MG63 (cell line): ENCODE results near the gene DLGAP1. TPM values are rescaled to one million over a fixed set of nuclear protein-coding genes. Genes with fewer than 3 reads are reported as not detected.

Experiments used
- DNase-seq: peaks from one replicate; pipeline ENCODE4 v3.0.0-alpha.2; 2020
- H3K27me3 ChIP-seq: fragments of 250-450 bp; sonication (Bioruptor Pico); 2 replicates; pipeline ENCODE4 v1.5.1; 2020; ENCODE audit warnings: mild to moderate bottlenecking, moderate library complexity
- H3K36me3 ChIP-seq: fragments of 250-450 bp; sonication (Bioruptor Pico); 2 replicates; pipeline ENCODE4 v1.5.1; 2020; ENCODE audit warnings: mild to moderate bottlenecking, moderate library complexity
- H3K4me3 ChIP-seq: fragments of 250-450 bp; sonication (Bioruptor Pico); 2 replicates; pipeline ENCODE4 v1.5.1; 2020; ENCODE audit warnings: mild to moderate bottlenecking, moderate library complexity
- H3K9me3 ChIP-seq: fragments of 250-450 bp; sonication (Bioruptor Pico); 2 replicates; pipeline ENCODE4 v1.5.1; 2020; ENCODE audit warnings: mild to moderate bottlenecking, moderate library complexity
- total RNA-seq: library from RNA; depleted of rRNA; stranded (reverse); fragments of >200 nt; shearing (Covaris generic); gene quantifications from 2 replicates; pipeline ENCODE4 v1.2.3, GENCODE V29; 2014; ENCODE audit warnings: low replicate concordance

Gene DLGAP1
- total RNA-seq, 1 experiment from 2014 or later = 3.4 TPM

DNA sequence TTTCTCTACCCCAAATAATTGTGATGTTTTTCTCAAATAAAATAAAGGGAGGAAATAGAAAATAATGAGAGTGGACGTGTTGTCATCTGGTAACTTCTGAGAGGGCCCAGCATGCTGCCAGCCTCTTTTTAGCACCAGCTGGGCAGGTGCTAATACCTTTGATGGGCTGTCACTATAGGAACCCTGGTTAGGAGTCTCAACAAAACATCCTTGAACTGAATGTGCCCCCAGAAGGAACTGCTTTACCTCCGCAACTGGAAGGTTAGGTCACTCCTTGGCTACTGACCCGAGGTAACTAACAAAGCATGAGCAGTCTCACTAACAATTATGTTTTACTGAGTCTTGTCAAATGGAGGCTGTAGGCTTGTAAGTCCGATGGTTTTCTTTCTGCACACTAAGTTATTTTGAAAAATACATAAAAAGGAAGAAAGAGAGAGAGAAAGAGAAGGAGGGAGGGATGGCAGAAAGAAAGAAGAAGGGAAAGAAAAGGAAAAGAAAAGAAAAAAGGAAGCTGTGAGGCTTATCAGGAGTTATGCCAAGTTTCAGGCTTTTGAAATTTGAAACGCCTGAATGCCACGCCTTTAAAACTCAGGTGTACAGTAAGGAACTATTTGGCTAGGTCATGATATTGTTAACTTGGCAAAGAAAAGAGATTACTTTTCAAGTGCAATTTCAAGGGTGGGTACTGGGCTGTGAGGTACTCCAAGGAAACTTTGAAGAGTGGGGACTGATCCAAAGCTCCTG is 914.1 kb downstream of the DLGAP1 start:
- H3K27me3 ChIP-seq = no peaks in the 10 kb centered on the region
- no peak for DNase-seq
- H3K9me3 ChIP-seq = no peaks in the 10 kb centered on the region
- H3K36me3 ChIP-seq = no peaks in the 10 kb centered on the region
- H3K4me3 ChIP-seq = no peak overlapping the region

DNA sequence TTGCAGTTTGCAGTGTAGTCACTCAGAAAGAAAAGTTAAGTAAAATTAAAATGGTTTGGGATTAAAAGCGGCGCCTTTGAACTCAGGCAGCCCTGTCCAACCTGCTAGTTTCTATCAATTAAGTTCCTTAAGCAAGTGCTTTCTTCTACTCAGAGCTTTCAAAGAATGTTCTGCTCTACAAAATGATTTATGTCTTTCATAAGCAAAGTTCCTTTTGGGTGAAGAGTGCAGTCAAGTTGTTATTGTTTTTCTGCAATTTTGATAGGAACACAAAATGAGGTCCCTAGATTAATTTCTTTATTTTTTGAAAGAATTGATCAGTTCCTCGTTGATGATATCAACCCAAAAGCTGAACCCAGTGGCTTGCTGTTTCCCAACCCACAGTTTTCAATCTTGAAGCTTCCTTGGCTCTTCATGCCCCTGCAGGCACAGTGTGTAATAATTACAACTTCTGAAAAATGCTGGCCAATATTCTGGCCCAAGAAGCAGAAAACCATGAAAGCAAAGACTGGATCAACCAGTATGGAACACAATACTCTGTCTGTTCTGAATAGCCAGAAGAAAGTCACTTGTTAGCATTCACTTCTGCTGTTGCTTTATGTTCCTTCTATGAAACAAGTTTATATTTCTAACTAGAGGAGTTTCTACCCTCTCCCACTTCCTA is 916.0 kb downstream of the DLGAP1 start:
- H3K9me3 ChIP-seq = no peaks in the 10 kb centered on the region
- no peak for DNase-seq

DNA sequence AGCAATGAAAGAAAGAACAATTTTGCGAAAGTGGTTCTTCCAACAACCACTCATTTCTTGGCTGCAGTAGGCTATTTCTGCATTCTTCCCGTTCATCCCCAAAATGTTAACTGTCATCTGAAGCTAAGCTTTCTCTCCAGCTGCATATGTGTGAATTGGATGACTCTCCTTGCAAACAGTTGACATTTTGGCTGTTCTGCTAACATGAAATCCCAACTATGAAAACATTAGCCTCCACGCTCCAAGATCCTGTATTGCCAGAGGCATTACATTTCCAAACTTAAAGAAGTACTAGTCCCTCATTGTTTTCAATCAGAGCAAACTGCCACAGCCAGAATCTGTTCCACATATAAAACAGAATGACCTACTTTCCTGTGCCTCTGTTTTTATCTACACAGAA is 916.7 kb downstream of the DLGAP1 start:
- H3K9me3 ChIP-seq = no peaks in the 10 kb centered on the region
- DNase-seq = no peak
- no peaks in the 10 kb centered on the region for H3K27me3 ChIP-seq
- H3K4me3 ChIP-seq = no peak overlapping the region
- no peaks in the 10 kb centered on the region for H3K36me3 ChIP-seq

More for the DNA sequence above, 916.0 kb downstream of the DLGAP1 start:
- no peaks in the 10 kb centered on the region for H3K27me3 ChIP-seq
- no peaks in the 10 kb centered on the region for H3K36me3 ChIP-seq
- no peak overlapping the region for H3K4me3 ChIP-seq

DNA sequence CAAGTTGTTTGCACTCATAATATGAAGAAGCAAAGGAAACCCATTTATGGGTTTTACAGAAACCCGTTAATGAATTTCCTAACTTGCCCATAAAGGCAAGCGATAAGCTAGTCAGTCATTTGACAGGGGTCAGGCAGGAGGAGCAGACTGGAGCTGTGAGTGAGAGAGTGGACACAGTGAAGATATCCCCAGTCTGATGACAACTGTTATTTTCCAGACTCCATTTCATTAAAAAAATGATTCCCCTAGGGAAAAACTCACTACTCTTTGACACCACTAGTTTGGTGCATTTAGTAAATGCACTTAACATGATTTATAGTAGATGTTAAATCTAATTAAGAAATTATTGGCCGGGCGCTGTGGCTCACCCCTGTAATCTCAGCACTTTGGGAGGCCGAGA is 924.3 kb downstream of the DLGAP1 start:
- DNase-seq = no peak
- H3K4me3 ChIP-seq = no peak overlapping the region
- no peaks in the 10 kb centered on the region for H3K9me3 ChIP-seq
- H3K36me3 ChIP-seq = no peaks in the 10 kb centered on the region
- no peaks in the 10 kb centered on the region for H3K27me3 ChIP-seq

DNA sequence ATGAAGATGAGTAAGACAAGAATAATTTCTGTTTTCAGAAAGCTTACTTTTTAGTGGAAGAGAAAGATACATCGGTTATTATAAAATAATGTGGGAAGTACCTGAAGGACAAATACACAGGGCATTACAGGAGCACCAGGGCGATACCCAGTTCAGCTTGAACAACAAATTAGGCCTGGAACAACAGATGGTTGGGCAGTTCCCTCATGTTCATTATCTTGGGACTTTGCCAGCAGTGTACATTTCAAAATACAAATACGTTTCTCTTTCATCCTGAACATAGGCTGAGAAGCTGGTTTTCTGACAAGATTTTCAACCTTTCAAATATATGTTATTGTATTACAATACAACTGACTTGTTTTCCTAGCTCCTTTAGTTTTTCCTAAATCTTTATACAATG is 925.5 kb downstream of the DLGAP1 start:
- DNase-seq = no peak
- no peaks in the 10 kb centered on the region for H3K36me3 ChIP-seq
- no peaks in the 10 kb centered on the region for H3K27me3 ChIP-seq
- H3K9me3 ChIP-seq = no peaks in the 10 kb centered on the region
- H3K4me3 ChIP-seq = no peak overlapping the region

DNA sequence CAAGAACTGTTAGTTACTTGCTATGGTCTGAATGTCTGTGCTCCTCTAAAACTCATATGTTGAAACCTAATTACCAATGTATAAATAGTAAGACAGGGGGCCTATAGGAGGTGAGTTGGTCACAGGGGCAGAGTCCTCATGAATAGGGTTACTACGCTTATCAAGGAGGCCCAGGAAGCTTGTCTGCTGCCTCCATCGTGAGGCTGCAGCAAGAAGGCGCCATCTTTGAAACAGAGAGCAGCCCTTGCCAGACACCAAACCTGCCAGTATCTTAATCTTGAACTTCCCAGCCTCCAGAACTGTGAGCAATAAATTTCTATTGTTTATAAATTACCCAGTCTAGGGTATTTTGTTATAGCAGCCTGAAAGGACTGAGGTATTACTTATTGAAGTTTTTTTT is 926.0 kb downstream of the DLGAP1 start:
- Histone ChIP-seq H3K4me3 (no peak overlapping the region), H3K27me3 (no peaks in the 10 kb centered on the region), H3K36me3 (no peaks in the 10 kb centered on the region), H3K9me3 (0 out of 2 replicates have a peak, but pooled peaks cover 2% of the 10 kb centered on the region)
- DNase-seq = no peak

DNA sequence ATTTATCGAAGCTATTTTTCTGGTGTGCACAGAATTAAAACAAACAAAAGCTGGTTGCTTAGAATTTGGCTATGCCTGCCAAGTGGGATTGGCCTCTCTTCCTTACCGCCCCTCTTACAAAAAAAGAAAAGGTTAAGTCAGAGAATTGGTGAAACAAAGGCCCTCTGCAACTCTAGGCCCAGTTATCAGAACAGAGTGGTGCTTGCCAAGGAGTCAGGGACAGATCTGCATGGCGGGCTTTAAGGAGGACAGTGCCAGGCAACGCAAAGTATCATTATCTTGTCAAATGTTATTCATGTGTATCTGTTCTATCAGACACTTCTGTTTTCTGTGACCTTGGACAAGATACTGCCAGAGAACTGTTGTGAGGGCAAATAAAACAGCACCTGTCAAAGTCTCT is 926.9 kb downstream of the DLGAP1 start:
- Histone ChIP-seq H3K36me3 (no peaks in the 10 kb centered on the region), H3K9me3 (peaks cover 4% of the 10 kb centered on the region; the same call in 1 of the 2 replicates), H3K4me3 (no peak overlapping the region), H3K27me3 (no peaks in the 10 kb centered on the region)
- DNase-seq = no peak

DNA sequence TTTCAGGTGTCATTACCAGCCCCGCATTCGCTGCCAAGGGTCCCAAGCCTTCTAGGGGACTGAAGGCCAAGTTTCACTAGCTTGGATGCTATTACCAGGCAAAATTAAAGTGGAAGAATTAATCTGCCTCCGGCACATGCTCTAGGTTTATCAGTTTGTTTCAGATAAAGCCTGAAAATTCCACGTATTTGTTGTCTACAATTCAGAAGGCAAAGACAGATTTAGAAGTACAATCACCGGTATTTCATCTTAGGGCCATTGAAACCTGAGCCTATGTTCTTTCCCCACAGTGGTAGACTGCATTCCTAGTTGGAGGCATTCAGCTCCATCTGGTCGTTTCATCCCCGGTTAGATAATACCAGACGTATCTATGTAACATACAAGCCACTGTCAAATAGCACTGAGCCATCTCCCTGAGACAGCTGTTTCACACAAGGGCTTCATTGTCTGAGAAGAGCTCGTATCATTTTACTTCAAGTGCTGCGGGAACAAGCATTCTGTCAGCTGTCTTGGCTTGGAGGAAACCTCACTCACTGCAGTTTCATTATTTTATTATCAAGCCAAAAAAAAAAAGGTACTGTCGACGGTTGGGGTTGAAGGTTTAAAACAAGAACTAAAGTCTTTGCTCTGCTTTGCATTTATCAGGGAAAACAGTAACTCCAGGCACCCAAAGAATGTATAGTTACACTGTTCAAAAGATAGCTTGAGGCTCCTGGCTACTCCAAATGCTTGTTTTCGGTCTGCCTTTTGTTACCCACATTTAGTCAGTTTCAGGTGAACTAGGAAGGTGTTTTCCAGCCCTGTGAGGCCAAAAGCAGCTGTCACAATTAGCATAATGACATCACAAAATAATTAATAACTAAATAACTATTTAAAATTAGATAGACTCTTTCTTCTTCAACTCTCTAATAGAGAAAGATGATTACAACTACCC is 928.4 kb downstream of the DLGAP1 start:
- Histone ChIP-seq H3K36me3 (no peaks in the 10 kb centered on the region), H3K9me3 (peaks cover 4% of the 10 kb centered on the region; the same call in 1 of the 2 replicates), H3K4me3 (no peak overlapping the region), H3K27me3 (no peaks in the 10 kb centered on the region)
- DNase-seq = no peak

DNA sequence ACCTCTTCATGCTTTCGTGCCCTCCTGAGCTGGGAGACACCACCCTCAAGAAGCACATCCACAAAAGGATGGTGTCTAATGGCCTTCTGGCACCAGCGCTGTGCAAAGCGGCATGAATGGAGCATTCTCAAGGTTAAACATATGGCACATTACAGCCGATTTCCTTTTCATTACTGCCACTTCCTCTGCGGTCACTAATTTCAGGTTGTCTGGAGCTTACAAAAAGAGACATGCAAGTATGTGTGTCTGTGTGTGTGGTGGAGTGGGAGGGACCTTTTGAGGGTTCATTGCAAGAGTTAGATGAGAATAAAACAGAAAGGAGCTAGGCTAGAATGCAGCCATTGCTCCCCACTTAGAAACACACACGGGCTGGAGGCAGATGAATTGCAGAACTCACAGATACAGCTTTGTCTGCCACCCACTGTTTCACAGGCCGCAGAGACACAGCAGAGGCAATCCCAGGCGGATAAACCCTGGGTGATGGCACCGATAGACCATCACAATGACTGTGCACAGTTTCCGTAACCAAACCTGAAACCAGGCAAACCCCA is 929.2 kb downstream of the DLGAP1 start:
- H3K36me3 ChIP-seq = no peaks in the 10 kb centered on the region
- no peak overlapping the region for H3K4me3 ChIP-seq
- H3K27me3 ChIP-seq = no peaks in the 10 kb centered on the region
- no peak for DNase-seq
- peaks cover 4% of the 10 kb centered on the region; the same call in 1 of the 2 replicates for H3K9me3 ChIP-seq

DNA sequence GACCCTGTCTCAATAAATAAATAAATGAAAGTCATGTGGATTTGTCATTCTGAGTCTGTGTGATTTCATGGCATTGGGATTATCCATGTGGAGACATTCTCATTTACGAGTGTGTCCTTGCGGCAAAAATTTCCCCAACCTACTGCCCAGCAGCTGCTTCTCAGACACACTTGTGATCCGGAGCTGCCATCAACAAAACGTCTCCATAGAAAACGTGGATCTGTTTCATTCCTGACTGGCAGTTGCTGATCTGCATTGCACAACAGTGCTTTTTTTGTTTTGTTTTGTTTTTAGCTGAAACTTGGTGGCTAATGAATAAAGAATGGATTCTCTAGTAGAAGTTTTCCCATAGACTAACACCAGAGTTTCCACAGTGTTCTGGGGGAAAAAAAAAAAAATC is 930.4 kb downstream of the DLGAP1 start:
- DNase-seq = no peak
- peaks cover 4% of the 10 kb centered on the region; the same call in 1 of the 2 replicates for H3K9me3 ChIP-seq
- H3K36me3 ChIP-seq = no peaks in the 10 kb centered on the region
- no peaks in the 10 kb centered on the region for H3K27me3 ChIP-seq
- no peak overlapping the region for H3K4me3 ChIP-seq

DNA sequence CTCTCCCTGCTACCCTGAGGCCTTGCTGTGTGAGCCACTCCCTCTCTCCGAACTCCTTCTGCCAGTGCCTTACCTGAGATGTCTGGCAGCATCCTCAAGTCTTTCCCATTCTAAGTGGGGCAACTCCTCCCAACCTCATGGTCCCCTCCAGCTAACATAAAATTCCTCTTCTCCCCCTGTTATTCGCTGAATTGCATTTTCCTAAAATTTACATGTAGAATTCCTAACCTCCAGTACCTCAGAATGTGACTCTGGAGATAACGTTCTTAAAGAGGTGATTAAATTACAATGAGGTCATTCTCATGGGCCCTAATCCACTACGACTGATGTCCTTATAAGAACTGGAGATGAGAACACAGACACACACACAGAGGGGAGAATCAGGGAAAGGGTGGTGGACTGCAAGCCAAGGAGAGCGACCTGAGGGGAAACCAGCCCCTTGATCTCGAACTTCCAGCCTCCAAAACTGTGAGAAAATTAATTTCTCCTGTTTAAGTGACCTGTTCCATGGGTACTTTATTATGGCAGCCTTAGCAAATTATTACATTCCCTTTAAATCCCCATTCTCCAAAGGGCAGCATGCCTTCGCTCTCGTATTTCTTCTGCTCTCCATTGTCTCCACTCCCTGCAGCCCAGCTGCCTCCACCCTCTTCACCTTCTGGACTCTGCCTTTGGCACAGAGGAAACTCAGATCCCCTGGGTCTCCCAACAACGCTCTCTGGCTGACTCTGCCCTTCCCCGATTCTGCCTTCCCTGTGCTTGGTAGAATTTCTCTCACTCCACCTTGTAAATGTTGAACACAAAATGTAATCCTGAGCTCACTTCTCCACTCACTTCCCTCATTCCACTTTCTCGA is 934.6 kb downstream of the DLGAP1 start:
- Histone ChIP-seq H3K4me3 (no peak overlapping the region), H3K27me3 (no peaks in the 10 kb centered on the region), H3K36me3 (no peaks in the 10 kb centered on the region), H3K9me3 (peaks cover 4% of the 10 kb centered on the region; the same call in 1 of the 2 replicates)
- DNase-seq = no peak

DNA sequence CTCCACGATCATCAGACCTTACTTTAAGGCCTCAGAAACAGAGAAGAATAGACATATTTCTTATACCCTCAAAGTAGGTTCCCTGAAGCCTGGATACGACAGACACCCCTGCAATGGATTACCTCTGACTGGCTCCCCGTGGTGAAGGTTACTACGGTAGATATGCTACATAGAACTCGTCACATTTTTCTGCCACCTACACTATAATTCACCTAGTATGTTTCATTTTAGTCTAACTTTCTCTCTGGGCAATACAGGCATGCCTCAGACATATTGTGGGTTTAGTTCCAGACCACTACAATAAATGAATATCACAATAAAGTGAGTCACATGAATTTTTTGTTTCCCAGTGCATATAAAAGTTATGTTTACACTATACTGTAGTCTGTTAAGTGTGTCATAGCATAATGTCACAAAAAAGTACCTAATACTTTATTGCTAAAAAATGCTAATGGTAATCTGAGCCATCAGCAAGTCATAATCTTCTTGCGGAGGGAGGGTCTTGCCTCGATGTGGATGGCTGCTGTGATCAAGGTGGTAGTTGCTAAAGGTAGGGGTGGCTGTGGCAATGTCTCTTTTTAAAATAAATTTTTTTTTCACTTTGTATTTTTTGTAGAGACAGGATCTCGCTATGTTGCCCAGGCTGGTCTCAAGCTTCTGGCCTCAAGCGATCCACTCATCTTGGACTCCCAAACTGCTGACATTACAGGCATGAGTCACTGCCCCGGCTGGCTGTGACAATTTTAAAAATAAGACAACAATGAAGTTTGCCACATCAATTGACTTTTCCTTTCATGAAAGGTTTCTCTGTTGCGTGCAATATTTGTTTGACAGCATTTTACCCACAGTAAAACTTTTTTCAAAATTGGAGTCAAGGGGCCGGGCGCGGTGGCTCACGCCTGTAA is 940.5 kb downstream of the DLGAP1 start:
- Histone ChIP-seq H3K36me3 (no peaks in the 10 kb centered on the region), H3K4me3 (no peak overlapping the region), H3K27me3 (no peaks in the 10 kb centered on the region), H3K9me3 (no peaks in the 10 kb centered on the region)
- peak; percentile 3 for DNase-seq

DNA sequence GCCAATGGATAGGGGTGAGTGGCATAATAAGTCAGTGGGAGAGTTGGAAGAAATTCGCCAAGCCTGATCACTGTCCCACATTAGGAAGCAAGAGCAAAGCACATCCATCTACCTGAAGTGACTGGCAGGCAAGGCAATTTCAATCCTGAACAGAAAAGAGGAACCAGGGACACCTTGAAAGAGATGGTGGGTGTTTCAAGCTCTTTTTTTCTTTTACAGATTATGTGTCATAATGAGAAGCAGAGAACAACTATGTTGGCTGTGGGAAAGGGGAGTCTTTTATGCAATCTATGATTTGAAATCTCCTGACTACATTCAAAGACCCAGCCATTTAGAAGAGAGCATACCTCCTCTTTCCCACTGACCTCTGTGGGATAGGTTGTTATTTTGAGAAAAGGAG is 941.6 kb downstream of the DLGAP1 start:
- Histone ChIP-seq H3K9me3 (no peaks in the 10 kb centered on the region), H3K36me3 (no peaks in the 10 kb centered on the region), H3K27me3 (no peaks in the 10 kb centered on the region), H3K4me3 (no peak overlapping the region)
- no peak for DNase-seq

DNA sequence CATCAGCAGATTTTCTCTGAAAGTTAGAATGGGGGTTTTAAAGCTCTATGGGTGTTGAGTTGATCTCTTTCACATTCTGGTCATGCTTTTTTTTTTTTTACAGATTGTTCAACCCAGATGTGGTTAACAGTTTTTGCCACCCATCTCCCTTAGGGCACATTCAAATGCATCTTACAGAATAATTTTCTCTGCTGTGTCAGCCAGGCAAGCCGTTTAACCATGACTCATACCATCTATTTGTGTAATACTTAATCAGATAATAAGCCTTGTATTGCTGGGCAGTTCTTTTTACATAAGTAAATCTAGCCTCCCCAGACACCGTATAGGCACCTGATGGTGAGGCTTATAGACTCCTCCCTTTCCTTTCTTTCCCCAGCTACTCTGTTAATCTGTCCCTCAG is 943.1 kb downstream of the DLGAP1 start:
- Histone ChIP-seq H3K9me3 (no peaks in the 10 kb centered on the region), H3K36me3 (no peaks in the 10 kb centered on the region), H3K4me3 (no peak overlapping the region), H3K27me3 (no peaks in the 10 kb centered on the region)
- DNase-seq = peak; percentile 21

DNA sequence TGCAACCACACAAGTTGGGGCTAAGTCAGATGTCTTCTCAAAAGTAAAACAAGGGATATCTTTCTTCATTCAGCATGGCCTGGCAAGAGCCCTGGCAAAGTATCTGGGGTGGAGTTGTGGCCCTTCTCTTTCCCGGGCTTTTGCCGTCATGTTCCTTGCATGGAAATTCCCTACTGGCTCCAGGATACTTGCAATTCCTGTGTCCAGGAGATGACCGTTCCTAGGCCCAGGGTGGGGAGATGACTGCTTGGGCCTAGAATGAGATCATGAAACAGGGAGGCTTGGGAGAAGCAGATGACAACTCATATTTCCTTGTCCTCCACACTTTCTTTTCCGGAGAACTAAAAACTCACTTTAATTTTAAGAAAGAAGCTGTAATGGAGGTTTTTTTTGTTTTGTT is 944.2 kb downstream of the DLGAP1 start:
- no peaks in the 10 kb centered on the region for H3K9me3 ChIP-seq
- no peak for DNase-seq
- H3K27me3 ChIP-seq = no peaks in the 10 kb centered on the region
- no peaks in the 10 kb centered on the region for H3K36me3 ChIP-seq
- H3K4me3 ChIP-seq = no peak overlapping the region
